ENCODE data around the gene ABCC1. TPM values are rescaled to one million over a fixed set of nuclear protein-coding genes. Genes with fewer than 3 reads are reported as not detected.

ABCC1 gene
- total and polyA plus RNA-seq, 4 donors = 12.4 to 41.5 (median 31.3) TPM

- Histone ChIP-seq H3K9me3 (ENCODE audit: control insufficient read depth in 4 of 4, insufficient read depth in 3 of 4, low read length in 3 of 4) (peaks cover 0 to 8% (median 2%) of the 10 kb centered on the region in 4 donors), H3K27ac (ENCODE audit: low read depth in 1 of 2, low read length in 1 of 2) (no peak overlapping the region), H3K4me1 (ENCODE audit: control insufficient read depth in 5 of 5, insufficient read depth in 5 of 5, low read length in 5 of 5) (no peaks in the 10 kb centered on the region), H3K4me3 (no peak overlapping the region), H3K9ac (ENCODE audit: insufficient read depth in 1 of 2, low read length in 2 of 2) (no peak overlapping the region), H3K27me3 (ENCODE audit: control insufficient read depth in 3 of 3, insufficient read depth in 3 of 3, low read length in 2 of 3) (no peaks in the 10 kb centered on the region), H3K36me3 (ENCODE audit: control insufficient read depth in 4 of 4, insufficient read depth in 4 of 4, low read length in 4 of 4) (peaks cover 21 to 45% (median 31%) of the 10 kb centered on the region in 4 donors)
- no peak for TF ChIP-seq CTCF (IDR thresholded peaks at IDR 0.05; ENCODE audit: control extremely low read depth, extremely low read depth)
- WGBS, 2 donors = 83 to 88% methylated on average over 3 of the region's 3 CpGs
- DNase-seq = no peak
- no peak for ATAC-seq (ENCODE audit: insufficient read depth, low FRiP score)
Observed at GRCh38 chr16:16081141-16081540, 131.7 kb downstream of the ABCC1 start.

- H3K4me3 ChIP-seq = no peak overlapping the region
- H3K27me3 ChIP-seq (ENCODE audit: control insufficient read depth in 3 of 3, insufficient read depth in 3 of 3, low read length in 2 of 3) = no peaks in the 10 kb centered on the region
- H3K36me3 ChIP-seq (ENCODE audit: control insufficient read depth in 4 of 4, insufficient read depth in 4 of 4, low read length in 4 of 4) = peaks cover 16 to 43% (median 26%) of the 10 kb centered on the region in 4 donors
- WGBS, 2 donors = 93 to 96% methylated on average over 2 of the region's 2 CpGs
- no peak for TF ChIP-seq CTCF (IDR thresholded peaks at IDR 0.05; ENCODE audit: control extremely low read depth, extremely low read depth)
- H3K9ac ChIP-seq (ENCODE audit: insufficient read depth in 1 of 2, low read length in 2 of 2) = no peak overlapping the region
- no peak overlapping the region for H3K27ac ChIP-seq (ENCODE audit: low read depth in 1 of 2, low read length in 1 of 2)
- no peak for DNase-seq
- H3K4me1 ChIP-seq (ENCODE audit: control insufficient read depth in 5 of 5, insufficient read depth in 5 of 5, low read length in 5 of 5) = no peaks in the 10 kb centered on the region
- peaks cover 0 to 8% (median 2%) of the 10 kb centered on the region in 4 donors for H3K9me3 ChIP-seq (ENCODE audit: control insufficient read depth in 4 of 4, insufficient read depth in 3 of 4, low read length in 3 of 4)
- ATAC-seq (ENCODE audit: insufficient read depth, low FRiP score) = no peak
Observed at GRCh38 chr16:16082255-16082654, 132.8 kb downstream of the ABCC1 start.

GRCh38 chr16:16083421-16084156, 134.2 kb downstream of the ABCC1 start:
- Histone ChIP-seq H3K9ac (ENCODE audit: insufficient read depth in 1 of 2, low read length in 2 of 2) (no peak overlapping the region), H3K4me1 (ENCODE audit: control insufficient read depth in 5 of 5, insufficient read depth in 5 of 5, low read length in 5 of 5) (peaks cover 0 to 3% (median 0%) of the 10 kb centered on the region in 5 donors), H3K9me3 (ENCODE audit: control insufficient read depth in 4 of 4, insufficient read depth in 3 of 4, low read length in 3 of 4) (peaks cover 0 to 8% (median 2%) of the 10 kb centered on the region in 4 donors), H3K36me3 (ENCODE audit: control insufficient read depth in 4 of 4, insufficient read depth in 4 of 4, low read length in 4 of 4) (peaks cover 16 to 41% (median 25%) of the 10 kb centered on the region in 4 donors), H3K27ac (ENCODE audit: low read depth in 1 of 2, low read length in 1 of 2) (no peak overlapping the region), H3K4me3 (no peak overlapping the region), H3K27me3 (ENCODE audit: control insufficient read depth in 3 of 3, insufficient read depth in 3 of 3, low read length in 2 of 3) (no peaks in the 10 kb centered on the region)
- ATAC-seq (ENCODE audit: insufficient read depth, low FRiP score) (no peak), DNase-seq (no peak)
- WGBS, 2 donors = 95 to 98% methylated on average over 10 of the region's 10 CpGs
- TF ChIP-seq CTCF (IDR thresholded peaks at IDR 0.05; ENCODE audit: control extremely low read depth, extremely low read depth) = no peak

All from lung (tissue), 12 donors.